Measurements from ENCODE around the gene LYZL2. TPM values are rescaled to one million over a fixed set of nuclear protein-coding genes. Genes with fewer than 3 reads are reported as not detected.

Gene LYZL2
- total RNA-seq, 1 experiment from 2014 or later, result not detected

- TF ChIP-seq ZBTB33 (IDR thresholded peaks at IDR 0.05; ENCODE audit: extremely low read depth, insufficient replicate concordance, low read length) (no peak), TCF7L2 (IDR thresholded peaks at IDR 0.05; ENCODE audit: borderline replicate concordance, extremely low read depth, insufficient read depth, insufficient read length) (no peak), EZH2 (IDR thresholded peaks at IDR 0.05) (no peak), POLR2AphosphoS5 (IDR thresholded peaks at IDR 0.05; ENCODE audit: low read depth, low read length) (no peak), RAD21 (IDR thresholded peaks at IDR 0.05; ENCODE audit: low read depth) (no peak), FOSL1 (IDR thresholded peaks at IDR 0.05; ENCODE audit: low read depth) (no peak), ZNF274 (IDR thresholded peaks at IDR 0.05; ENCODE audit: low read depth, low read length) (no peak), CBX3 (IDR thresholded peaks at IDR 0.05; ENCODE audit: low read depth) (no peak), CEBPB (IDR thresholded peaks at IDR 0.05; ENCODE audit: low read depth) (no peak)
Observed at GRCh38 chr10:30619966-30620365, 9.6 kb downstream of the LYZL2 start (continued).

- Histone ChIP-seq H3K27me3 (ENCODE audit: insufficient read depth, low read length) (no peaks in the 10 kb centered on the region), H3K79me2 (ENCODE audit: insufficient read depth, low read length) (no peaks in the 10 kb centered on the region), H2AFZ (ENCODE audit: low read depth, low read length, poor library complexity, severe bottlenecking) (no peak overlapping the region), H3K4me2 (ENCODE audit: low read length) (no peak overlapping the region), H3K9ac (ENCODE audit: low read length) (no peak overlapping the region), H3K27ac (ENCODE audit: low read depth, low read length) (no peak overlapping the region), H3K9me3 (ENCODE audit: control insufficient read depth in 1 of 2, insufficient read depth in 1 of 2, low read depth in 1 of 2, low read length in 2 of 2) (no peaks in the 10 kb centered on the region), H3K9me2 (ENCODE audit: insufficient read depth) (no peaks in the 10 kb centered on the region), H4K20me1 (ENCODE audit: insufficient read depth) (no peaks in the 10 kb centered on the region), H3K4me1 (ENCODE audit: control insufficient read depth in 1 of 2, insufficient read depth in 2 of 2, low read length in 2 of 2) (peaks cover 0 to 2% of the 10 kb centered on the region in 2 experiments; a peak in 1 of 4 replicates), H3K4me3 (replicated peaks in 1 of 2; ENCODE audit: low read depth in 1 of 2, low read length in 2 of 2) (no peak overlapping the region), H3K36me3 (ENCODE audit: control insufficient read depth in 1 of 2, insufficient read depth in 2 of 2, low read length in 2 of 2) (no peaks in the 10 kb centered on the region)
- no TSS peak for BruUV-seq (replicated peaks)
- ChIA-PET CTCF (no interaction called here), RAD21 (ENCODE audit: low non-redundant PET in 1 of 2, low total read pairs in 2 of 2, uncharacterized antibody in 2 of 2, unreplicated experiment in 2 of 2) (no interaction called here), POLR2A (no interaction called here)
- DNase-seq (ENCODE audit: low read depth, low spot score) (no peak), ATAC-seq (no peak)
- intact Hi-C loops (cut with micrococcal nuclease), result no loop called here
- no peak for TF ChIP-seq FOSL1 (IDR thresholded peaks at IDR 0.05; ENCODE audit: low read depth)
- no peak for TF ChIP-seq SRF (IDR thresholded peaks at IDR 0.05; ENCODE audit: low read depth)
- no peak for TF ChIP-seq RAD21 (IDR thresholded peaks at IDR 0.05; ENCODE audit: low read depth)
- no peak for TF ChIP-seq ZBTB33 (IDR thresholded peaks at IDR 0.05; ENCODE audit: extremely low read depth, insufficient replicate concordance, low read length)
- no peak for TF ChIP-seq SP1 (IDR thresholded peaks at IDR 0.05; ENCODE audit: low read depth)
- TF ChIP-seq JUND (IDR thresholded peaks at IDR 0.05), result no peak
- no peak for TF ChIP-seq EZH2 (IDR thresholded peaks at IDR 0.05)
- no peak for TF ChIP-seq ZFX (IDR thresholded peaks at IDR 0.05)
- no peak for TF ChIP-seq CTCF (IDR thresholded peaks at IDR 0.05 in 2 of 3, conservative IDR thresholded peaks at IDR 0.05 in 1 of 3; ENCODE audit: borderline replicate concordance in 1 of 3, insufficient read depth in 1 of 3, low read depth in 2 of 3, low read length in 2 of 3)
- no peak for TF ChIP-seq POLR2AphosphoS5 (IDR thresholded peaks at IDR 0.05; ENCODE audit: low read depth, low read length)
- TF ChIP-seq CEBPB (IDR thresholded peaks at IDR 0.05; ENCODE audit: low read depth), result no peak
- no peak for TF ChIP-seq ELF1 (IDR thresholded peaks at IDR 0.05; ENCODE audit: borderline replicate concordance, low read depth)
- TF ChIP-seq CBX3 (IDR thresholded peaks at IDR 0.05; ENCODE audit: low read depth), result no peak
- TF ChIP-seq EZH2phosphoT487 (IDR thresholded peaks at IDR 0.05; ENCODE audit: borderline replicate concordance), result no peak
Observed at GRCh38 chr10:30617070-30617469, 12.5 kb downstream of the LYZL2 start.
